SK-N-SH (cell line): ENCODE data around the gene ADGB. TPM values are rescaled to one million over a fixed set of nuclear protein-coding genes. Genes with fewer than 3 reads are reported as not detected.

Source experiments
- CTCF ChIA-PET: fragments of 300-600, 350-600 bp; formaldehyde crosslinking; extraction: SDS; loops from one replicate; lab custom pipeline; 2021; lab: Yijun Ruan, JAX
- POLR2A ChIA-PET: fragments of 350-600 bp; sonication (Branson Sonifier 250); formaldehyde crosslinking; extraction: SDS; loops from one replicate; lab custom pipeline; 2020; ENCODE audit warnings: antibody characterized with exemption, inconsistent platforms; lab: Yijun Ruan, JAX
- DNase-seq: peaks from one replicate; pipeline ENCODE4 v3.0.0; 2012
- H2AFZ ChIP-seq: fragments of 200-600 bp; sonication (generic); 2 replicates; pipeline ENCODE4 v1.8.1; 2016; ENCODE audit warnings: antibody characterized with exemption, mild to moderate bottlenecking, low read depth
- H3F3A ChIP-seq: fragments of 200-600 bp; sonication (generic); replicated peaks from 2 replicates; pipeline ENCODE3; 2016; ENCODE audit warnings: antibody characterized with exemption, mild to moderate bottlenecking; ENCODE audit not compliant: insufficient read depth
- H3K27ac ChIP-seq, 2 experiments: fragments of 200-500 bp in 1 of 2; fragments of 200-600 bp in 1 of 2; sonication (Bioruptor generic) in 1 of 2; sonication (generic), shearing (Covaris generic) in 1 of 2; 2 replicates each; pipeline versions ENCODE4 v1.5.1 to v1.6.1; 2014 to 2016; ENCODE audit warnings: low read depth in 2 of 2, inconsistent platforms in 1 of 2, low read length in 1 of 2, mild to moderate bottlenecking in 1 of 2, mixed read lengths in 1 of 2
- H3K27me3 ChIP-seq: fragments of 200-600 bp; sonication (generic), shearing (Covaris generic); 2 replicates; pipeline ENCODE4 v1.6.1; 2016; ENCODE audit warnings: mixed run types; ENCODE audit not compliant: insufficient read depth
- H3K36me3 ChIP-seq, 2 experiments: fragments of 200-500 bp in 1 of 2; fragments of 200-600 bp in 1 of 2; sonication (Bioruptor generic) in 1 of 2; sonication (generic) in 1 of 2; replicated peaks in 1 of 2; 2 replicates each; pipeline versions ENCODE3 to v1.5.1; 2014 to 2016; ENCODE audit warnings: low read length in 1 of 2, mild to moderate bottlenecking in 1 of 2; ENCODE audit not compliant: insufficient read depth in 2 of 2, control insufficient read depth in 1 of 2
- H3K4me1 ChIP-seq, 2 experiments: fragments of 200-500 bp in 1 of 2; fragments of 200-600 bp in 1 of 2; sonication (Bioruptor generic) in 1 of 2; sonication (generic), shearing (Covaris generic) in 1 of 2; 2 replicates each; pipeline versions ENCODE4 v1.5.1 to v1.6.1; 2014 to 2016; ENCODE audit warnings: low read depth in 1 of 2, low read length in 1 of 2, mixed run types in 1 of 2; ENCODE audit not compliant: insufficient read depth in 2 of 2, control insufficient read depth in 1 of 2
- H3K4me2 ChIP-seq: fragments of 200-600 bp; sonication (generic), shearing (Covaris generic); 2 replicates; pipeline ENCODE4 v1.6.1; 2017; ENCODE audit warnings: mixed run types
- H3K4me3 ChIP-seq, 2 experiments: fragments of 200-500 bp in 1 of 2; fragments of 200-600 bp in 1 of 2; sonication (Bioruptor generic) in 1 of 2; sonication (generic), shearing (Covaris generic) in 1 of 2; 2 replicates each; pipeline versions ENCODE4 v1.5.1 to v1.8.1; 2014 to 2016; ENCODE audit warnings: low read depth in 2 of 2, inconsistent platforms in 1 of 2, low read length in 1 of 2, mild to moderate bottlenecking in 1 of 2, mixed read lengths in 1 of 2, moderate library complexity in 1 of 2
- H3K79me2 ChIP-seq: fragments of 200-600 bp; sonication (generic); 2 replicates; pipeline ENCODE4 v1.8.1; 2017; ENCODE audit warnings: mild to moderate bottlenecking; ENCODE audit not compliant: insufficient read depth
- H3K9ac ChIP-seq: fragments of 200-600 bp; sonication (generic); 2 replicates; pipeline ENCODE4 v1.6.1; 2017; ENCODE audit warnings: mixed run types
- H3K9me2 ChIP-seq: fragments of 200-600 bp; sonication (generic); 2 replicates; pipeline ENCODE4 v1.6.1; 2017; ENCODE audit warnings: mixed run types
- H3K9me3 ChIP-seq: fragments of 200-600 bp; sonication (generic); 2 replicates; pipeline ENCODE4 v1.6.1; 2017; ENCODE audit warnings: mixed run types, mild to moderate bottlenecking, moderate library complexity
- H4K20me1 ChIP-seq: fragments of 200-600 bp; sonication (generic); 2 replicates; pipeline ENCODE4 v1.6.1; 2017; ENCODE audit warnings: mild to moderate bottlenecking, mixed run types; ENCODE audit not compliant: insufficient read depth
- ELF1 ChIP-seq: IDR thresholded peaks from 2 replicates; pipeline ENCODE4 v1.4.0; 2012
- EZH2phosphoT487 ChIP-seq: fragments of 200-600 bp; sonication (generic); IDR thresholded peaks from 2 replicates; pipeline ENCODE4 v1.6.1; 2017; ENCODE audit warnings: low read depth, mixed run types, mild to moderate bottlenecking, antibody characterized with exemption, moderate library complexity, borderline replicate concordance
- POLR2AphosphoS5 ChIP-seq: IDR thresholded peaks from 2 replicates; pipeline ENCODE4 v1.6.1; 2012; ENCODE audit warnings: low read depth, low read length
- RCOR1 ChIP-seq: fragments of 150-350 bp; IDR thresholded peaks from 2 replicates; pipeline ENCODE4 v1.6.1; 2017; ENCODE audit warnings: antibody characterized with exemption, low read length
- REST ChIP-seq: IDR thresholded peaks from 2 replicates; pipeline ENCODE4 v1.6.1; 2012; ENCODE audit warnings: mild to moderate bottlenecking, low read depth, low read length, moderate library complexity
- SMC3 ChIP-seq: IDR thresholded peaks from 2 replicates; pipeline ENCODE4 v1.6.1; 2012; ENCODE audit warnings: low read depth, low read length, improper control_type of control experiment
- TCF12 ChIP-seq: IDR thresholded peaks from 2 replicates; pipeline ENCODE4 v1.4.0; 2012
- USF2 ChIP-seq: fragments of 150-350 bp; IDR thresholded peaks from 2 replicates; pipeline ENCODE4 v1.6.1; 2017; ENCODE audit warnings: antibody characterized with exemption, low read length, low read depth, borderline replicate concordance
- YY1 ChIP-seq: IDR thresholded peaks from 2 replicates; pipeline ENCODE4 v1.4.0; 2012; ENCODE audit warnings: low read depth, mild to moderate bottlenecking
- WGBS: methylation state at CpG from one replicate; pipeline ENCODE4 v1.1.6; 2017; ENCODE audit warnings: low lambda C conversion rate; 5-methylcytosine and 5-hydroxymethylcytosine counted together
- polyA plus RNA-seq, 3 experiments: library from polyadenylated mRNA; depleted of rRNA; stranded (reverse); fragments of >200 nt; gene quantifications; 2 replicates each; pipeline ENCODE4 v1.2.3, GENCODE V29; 2012
- TF ChIP-seq, protein P1 (sequence below): fragments of 200-600 bp; sonication (generic); IDR thresholded peaks from 2 replicates; pipeline ENCODE4 v1.6.1; 2017; ENCODE audit warnings: antibody characterized with exemption, mild to moderate bottlenecking, moderate library complexity
- TF ChIP-seq, protein P2 (sequence below): IDR thresholded peaks from 2 replicates; pipeline ENCODE4; 2012

Gene ADGB
- polyA plus RNA-seq, 1 of the 3 experiments (the other 2 are of a cell fraction) = not detected

DNA sequence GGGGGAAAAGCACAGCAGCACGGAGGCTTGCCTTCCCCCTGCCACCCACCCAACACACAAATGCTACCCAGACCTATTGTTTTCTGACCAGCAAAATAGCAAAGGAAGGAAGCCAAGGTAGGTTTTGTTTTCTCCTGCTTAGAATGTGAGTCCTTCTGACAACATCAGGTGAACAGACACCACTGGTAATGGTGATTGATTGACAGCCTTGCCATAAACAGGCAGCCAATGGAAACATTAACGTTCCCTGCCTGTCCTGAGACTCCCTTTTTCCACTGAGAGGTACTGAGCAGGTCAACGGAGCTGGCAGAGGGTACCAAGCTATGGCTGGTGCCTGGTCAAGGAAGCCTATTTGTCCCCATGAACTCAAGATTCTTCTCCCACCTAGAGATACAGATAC, 234.4 kb downstream of the ADGB start:
- WGBS = 15% methylated on average over 3 of the region's 3 CpGs
- H3K79me2 ChIP-seq = no peaks in the 10 kb centered on the region
- DNase-seq = no peak
- H2AFZ ChIP-seq = no peak overlapping the region
- H3K4me1 ChIP-seq = no peaks in the 10 kb centered on the region
- POLR2A ChIA-PET = no interaction called here
- TF ChIP-seq, protein P1, sequence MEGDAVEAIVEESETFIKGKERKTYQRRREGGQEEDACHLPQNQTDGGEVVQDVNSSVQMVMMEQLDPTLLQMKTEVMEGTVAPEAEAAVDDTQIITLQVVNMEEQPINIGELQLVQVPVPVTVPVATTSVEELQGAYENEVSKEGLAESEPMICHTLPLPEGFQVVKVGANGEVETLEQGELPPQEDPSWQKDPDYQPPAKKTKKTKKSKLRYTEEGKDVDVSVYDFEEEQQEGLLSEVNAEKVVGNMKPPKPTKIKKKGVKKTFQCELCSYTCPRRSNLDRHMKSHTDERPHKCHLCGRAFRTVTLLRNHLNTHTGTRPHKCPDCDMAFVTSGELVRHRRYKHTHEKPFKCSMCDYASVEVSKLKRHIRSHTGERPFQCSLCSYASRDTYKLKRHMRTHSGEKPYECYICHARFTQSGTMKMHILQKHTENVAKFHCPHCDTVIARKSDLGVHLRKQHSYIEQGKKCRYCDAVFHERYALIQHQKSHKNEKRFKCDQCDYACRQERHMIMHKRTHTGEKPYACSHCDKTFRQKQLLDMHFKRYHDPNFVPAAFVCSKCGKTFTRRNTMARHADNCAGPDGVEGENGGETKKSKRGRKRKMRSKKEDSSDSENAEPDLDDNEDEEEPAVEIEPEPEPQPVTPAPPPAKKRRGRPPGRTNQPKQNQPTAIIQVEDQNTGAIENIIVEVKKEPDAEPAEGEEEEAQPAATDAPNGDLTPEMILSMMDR = no peak
- TF ChIP-seq POLR2AphosphoS5 (no peak), TCF12 (no peak), EZH2phosphoT487 (no peak), YY1 (no peak), USF2 (no peak), REST (no peak), SMC3 (no peak), ELF1 (no peak), RCOR1 (no peak)
- TF ChIP-seq, protein P2, sequence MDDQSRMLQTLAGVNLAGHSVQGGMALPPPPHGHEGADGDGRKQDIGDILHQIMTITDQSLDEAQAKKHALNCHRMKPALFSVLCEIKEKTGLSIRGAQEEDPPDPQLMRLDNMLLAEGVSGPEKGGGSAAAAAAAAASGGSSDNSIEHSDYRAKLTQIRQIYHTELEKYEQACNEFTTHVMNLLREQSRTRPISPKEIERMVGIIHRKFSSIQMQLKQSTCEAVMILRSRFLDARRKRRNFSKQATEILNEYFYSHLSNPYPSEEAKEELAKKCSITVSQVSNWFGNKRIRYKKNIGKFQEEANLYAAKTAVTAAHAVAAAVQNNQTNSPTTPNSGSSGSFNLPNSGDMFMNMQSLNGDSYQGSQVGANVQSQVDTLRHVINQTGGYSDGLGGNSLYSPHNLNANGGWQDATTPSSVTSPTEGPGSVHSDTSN = no peak
- TF ChIP-seq, all 33 proteins: peak for 0
- no peak overlapping the region for H3K9ac ChIP-seq
- H3K36me3 ChIP-seq = no peaks in the 10 kb centered on the region
- H3K27me3 ChIP-seq = no peaks in the 10 kb centered on the region
- H3K4me2 ChIP-seq = no peak overlapping the region
- CTCF ChIA-PET = no interaction called here
- no peaks in the 10 kb centered on the region for H3K9me3 ChIP-seq
- no peak overlapping the region for H3K27ac ChIP-seq
- no peaks in the 10 kb centered on the region for H3K9me2 ChIP-seq
- no peaks in the 10 kb centered on the region for H4K20me1 ChIP-seq
- H3K4me3 ChIP-seq = no peak overlapping the region
- H3F3A ChIP-seq = no peaks in the 10 kb centered on the region
